ENCODE measurements around the gene NCK2. TPM values are rescaled to one million over a fixed set of nuclear protein-coding genes. Genes with fewer than 3 reads are reported as not detected.

Gene NCK2
- total and polyA plus RNA-seq, 2 of the 13 experiments (the other 11 are each of a cell fraction or from before 2014, with no cell fraction given) = 14.8 to 23.5 TPM

- 94% methylated on average over 11 of the region's 11 CpGs for WGBS (ENCODE audit: low lambda C conversion rate)
- H3K79me2 ChIP-seq (ENCODE audit: insufficient read depth, low read length) = peaks cover 27% of the 10 kb centered on the region
- TF ChIP-seq TCF7L2 (IDR thresholded peaks at IDR 0.05; ENCODE audit: low read depth, low read length) (no peak), ZSCAN29 (CRISPR knock-in tag; conservative IDR thresholded peaks at IDR 0.05) (no peak), ZFP36 (IDR thresholded peaks at IDR 0.05; ENCODE audit: borderline replicate concordance, low read depth, low read length, partially characterized antibody) (no peak), SRSF9 (IDR thresholded peaks at IDR 0.05; ENCODE audit: borderline replicate concordance, insufficient read depth, low read depth, low read length, poor library complexity, severe bottlenecking) (no peak), ZNF367 (CRISPR knock-in tag; IDR thresholded peaks at IDR 0.05; ENCODE audit: borderline replicate concordance) (no peak), ZNF772 (CRISPR knock-in tag; IDR thresholded peaks at IDR 0.05) (no peak), MATR3 (CRISPR knock-in tag; IDR thresholded peaks at IDR 0.05) (no peak), ZNF564 (CRISPR knock-in tag; IDR thresholded peaks at IDR 0.05) (no peak)
- TF ChIP-seq, protein P1, sequence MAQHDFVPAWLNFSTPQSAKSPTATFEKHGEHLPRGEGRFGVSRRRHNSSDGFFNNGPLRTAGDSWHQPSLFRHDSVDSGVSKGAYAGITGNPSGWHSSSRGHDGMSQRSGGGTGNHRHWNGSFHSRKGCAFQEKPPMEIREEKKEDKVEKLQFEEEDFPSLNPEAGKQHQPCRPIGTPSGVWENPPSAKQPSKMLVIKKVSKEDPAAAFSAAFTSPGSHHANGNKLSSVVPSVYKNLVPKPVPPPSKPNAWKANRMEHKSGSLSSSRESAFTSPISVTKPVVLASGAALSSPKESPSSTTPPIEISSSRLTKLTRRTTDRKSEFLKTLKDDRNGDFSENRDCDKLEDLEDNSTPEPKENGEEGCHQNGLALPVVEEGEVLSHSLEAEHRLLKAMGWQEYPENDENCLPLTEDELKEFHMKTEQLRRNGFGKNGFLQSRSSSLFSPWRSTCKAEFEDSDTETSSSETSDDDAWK (CRISPR knock-in tag; IDR thresholded peaks at IDR 0.05) = no peak
- TF ChIP-seq, protein P2, sequence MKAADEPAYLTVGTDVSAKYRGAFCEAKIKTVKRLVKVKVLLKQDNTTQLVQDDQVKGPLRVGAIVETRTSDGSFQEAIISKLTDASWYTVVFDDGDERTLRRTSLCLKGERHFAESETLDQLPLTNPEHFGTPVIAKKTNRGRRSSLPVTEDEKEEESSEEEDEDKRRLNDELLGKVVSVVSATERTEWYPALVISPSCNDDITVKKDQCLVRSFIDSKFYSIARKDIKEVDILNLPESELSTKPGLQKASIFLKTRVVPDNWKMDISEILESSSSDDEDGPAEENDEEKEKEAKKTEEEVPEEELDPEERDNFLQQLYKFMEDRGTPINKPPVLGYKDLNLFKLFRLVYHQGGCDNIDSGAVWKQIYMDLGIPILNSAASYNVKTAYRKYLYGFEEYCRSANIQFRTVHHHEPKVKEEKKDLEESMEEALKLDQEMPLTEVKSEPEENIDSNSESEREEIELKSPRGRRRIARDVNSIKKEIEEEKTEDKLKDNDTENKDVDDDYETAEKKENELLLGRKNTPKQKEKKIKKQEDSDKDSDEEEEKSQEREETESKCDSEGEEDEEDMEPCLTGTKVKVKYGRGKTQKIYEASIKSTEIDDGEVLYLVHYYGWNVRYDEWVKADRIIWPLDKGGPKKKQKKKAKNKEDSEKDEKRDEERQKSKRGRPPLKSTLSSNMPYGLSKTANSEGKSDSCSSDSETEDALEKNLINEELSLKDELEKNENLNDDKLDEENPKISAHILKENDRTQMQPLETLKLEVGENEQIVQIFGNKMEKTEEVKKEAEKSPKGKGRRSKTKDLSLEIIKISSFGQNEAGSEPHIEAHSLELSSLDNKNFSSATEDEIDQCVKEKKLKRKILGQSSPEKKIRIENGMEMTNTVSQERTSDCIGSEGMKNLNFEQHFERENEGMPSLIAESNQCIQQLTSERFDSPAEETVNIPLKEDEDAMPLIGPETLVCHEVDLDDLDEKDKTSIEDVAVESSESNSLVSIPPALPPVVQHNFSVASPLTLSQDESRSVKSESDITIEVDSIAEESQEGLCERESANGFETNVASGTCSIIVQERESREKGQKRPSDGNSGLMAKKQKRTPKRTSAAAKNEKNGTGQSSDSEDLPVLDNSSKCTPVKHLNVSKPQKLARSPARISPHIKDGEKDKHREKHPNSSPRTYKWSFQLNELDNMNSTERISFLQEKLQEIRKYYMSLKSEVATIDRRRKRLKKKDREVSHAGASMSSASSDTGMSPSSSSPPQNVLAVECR (CRISPR knock-in tag; IDR thresholded peaks at IDR 0.05; ENCODE audit: borderline replicate concordance) = no peak
- no TSS peak for BruUV-seq (replicated peaks)
- ChIA-PET CTCF (ENCODE audit: low intra/inter-chr PET ratio, low total read pairs) (no interaction called here), POLR2A (no interaction called here)
- no peak overlapping the region for H3K27ac ChIP-seq (ENCODE audit: extremely low read length, insufficient read depth, low read length)
- no peak overlapping the region for H3K4me3 ChIP-seq (replicated peaks in 1 of 3; ENCODE audit: insufficient read depth in 1 of 3, low read depth in 2 of 3, low read length in 3 of 3)
- DNase-seq (ENCODE audit: low spot score) = no peak
- H3K4me2 ChIP-seq (ENCODE audit: low read depth, low read length) = no peak overlapping the region
- peak; percentile 51 for ATAC-seq
- H2AFZ ChIP-seq (ENCODE audit: low read length) = no peak overlapping the region
- 0 out of 2 replicates have a peak, but pooled peaks cover 7% of the 10 kb centered on the region for H3K4me1 ChIP-seq (ENCODE audit: insufficient read depth, low read length)
- intact Hi-C loops (cut with micrococcal nuclease; ENCODE audit: unreplicated experiment) (no loop called here), in situ Hi-C loops (cut with HindIII; ENCODE audit: extremely low pct_ligation_motif_present, low pct_unique_long_range_greater_than_20kb) (no loop called here)
- no peaks in the 10 kb centered on the region for H3K36me3 ChIP-seq (replicated peaks in 1 of 2; ENCODE audit: control insufficient read depth in 1 of 2, insufficient read depth in 2 of 2, low read length in 2 of 2)
- no peak overlapping the region for H3K9ac ChIP-seq (ENCODE audit: insufficient read depth, low read depth, low read length)
- no peak for FAIRE-seq
- no peaks in the 10 kb centered on the region for H3K27me3 ChIP-seq (ENCODE audit: control insufficient read depth in 1 of 2, insufficient read depth in 2 of 2, low read length in 2 of 2)
- H4K20me1 ChIP-seq (ENCODE audit: insufficient read depth, low read length) = peaks cover 2% of the 10 kb centered on the region; the same call in 1 of the 2 replicates
- H3K9me3 ChIP-seq (ENCODE audit: low read length) = no peaks in the 10 kb centered on the region
Measured at GRCh38 chr2:105761931-105762515, 17.3 kb downstream of the NCK2 start.

All from HepG2 (cell line).